Stimulated activated naive CD4-positive, alpha-beta T cell (primary cell): ENCODE data around the gene RASSF4.

Source experiments
- DNase-seq, 6 experiments: peaks; one replicate each; lab custom pipeline; 2025; lab: John Stamatoyannopoulos, UW

RASSF4 gene

GRCh38 chr10:44975431-44976331, 16.1 kb downstream of the RASSF4 start:
- DNase-seq, result no peak

- DNase-seq, result no peak
These were observed 17.0 kb downstream of the RASSF4 start for GRCh38 chr10:44976352-44977198.

GRCh38 chr10:44977287-44978212, 17.9 kb downstream of the RASSF4 start:
- no peak for DNase-seq

- DNase-seq, result no peak
These were observed 18.6 kb downstream of the RASSF4 start for GRCh38 chr10:44978213-44978569.

GRCh38 chr10:44978570-44979280, 19.1 kb downstream of the RASSF4 start, which contains the start of gene DEPP1:
TSS of gene DEPP1 (minus strand) at chr10:44978809. CDS start at chr10:44978030, 779 bp downstream.
- peak in 4 of 6 experiments; percentile 9 to 36 (median 15) for DNase-seq

- no peak for DNase-seq
These were observed 19.9 kb downstream of the RASSF4 start for GRCh38 chr10:44979281-44980191.

- no peak for DNase-seq
These were observed 20.9 kb downstream of the RASSF4 start for GRCh38 chr10:44980309-44981171.

GRCh38 chr10:44981172-44982113, 21.8 kb downstream of the RASSF4 start:
- DNase-seq, result no peak

- DNase-seq, result no peak
These were observed 22.5 kb downstream of the RASSF4 start for GRCh38 chr10:44982114-44982460.

GRCh38 chr10:44982496-44982895, 22.9 kb downstream of the RASSF4 start:
- no peak for DNase-seq

GRCh38 chr10:44983066-44983894, 23.7 kb downstream of the RASSF4 start:
- DNase-seq, result no peak

- DNase-seq, result no peak
These were observed 24.3 kb downstream of the RASSF4 start for GRCh38 chr10:44983895-44984278.

GRCh38 chr10:44984671-44985101, 25.1 kb downstream of the RASSF4 start:
- DNase-seq, result no peak

- DNase-seq, result no peak
These were observed 25.6 kb downstream of the RASSF4 start for GRCh38 chr10:44985175-44985681.

GRCh38 chr10:44986179-44986578, 26.6 kb downstream of the RASSF4 start:
- DNase-seq, result no peak

- DNase-seq, result no peak
These were observed 27.1 kb downstream of the RASSF4 start for GRCh38 chr10:44986670-44987069.
